GM19468 (cell line): Measurements from ENCODE around the gene PLEKHG7.
A peak's percentile ranks its signal among the peaks of the same experiment; 100 is the strongest.
"Not testable (repeated sequence)": the region's sequence is repeated elsewhere in the genome, so short reads cannot be mapped to it uniquely, and the experiment has no call there.

ENCODE experiments used
- ATAC-seq: cut with Tn5 transposase; IDR thresholded peaks from one replicate; pipeline ENCODE4 v1.9.1; 2021; ENCODE audit warnings: mild to moderate bottlenecking, moderate library complexity, moderate number of reproducible peaks; ENCODE audit not compliant: unreplicated experiment; ENCODE audit errors: extremely low read depth

The PLEKHG7 gene

DNA sequence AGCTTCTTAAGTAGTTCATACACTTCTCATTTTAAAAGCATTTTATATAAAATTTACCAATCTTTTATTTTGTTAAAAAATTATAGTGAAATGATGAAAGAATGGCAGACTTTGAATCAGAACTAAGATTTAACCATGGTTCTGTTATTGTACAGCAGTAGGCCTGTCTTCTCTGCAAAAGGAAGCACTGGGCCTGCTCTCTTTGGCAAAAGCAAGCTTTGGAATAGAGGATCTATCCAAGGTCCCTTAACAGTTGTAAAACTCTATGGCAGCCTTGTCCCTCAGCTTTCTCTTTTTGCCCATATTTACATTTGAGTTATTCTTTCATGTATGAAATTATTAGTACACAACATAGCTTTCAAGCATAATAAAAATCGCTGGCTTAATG is 82.8 kb downstream of the PLEKHG7 start:
- no peak for ATAC-seq

DNA sequence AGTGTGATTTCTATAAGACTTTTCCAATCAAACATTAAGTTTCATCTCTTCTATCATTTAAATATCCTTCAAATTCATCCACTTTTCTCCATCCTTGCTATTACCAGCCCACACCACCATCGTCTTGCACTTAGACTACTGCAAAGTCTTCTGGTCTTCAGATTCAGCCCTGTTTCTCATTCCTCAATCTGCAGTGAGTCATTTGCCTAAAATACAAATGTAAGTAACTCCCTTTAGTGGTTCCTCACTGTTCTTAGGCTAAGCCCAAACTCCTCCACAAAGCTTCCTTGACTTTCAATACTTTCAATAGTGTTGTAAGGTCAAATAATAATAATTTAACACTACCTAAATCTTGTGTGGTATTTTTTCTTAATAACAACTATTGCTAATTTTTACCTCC is 83.3 kb downstream of the PLEKHG7 start:
- ATAC-seq: no peak

DNA sequence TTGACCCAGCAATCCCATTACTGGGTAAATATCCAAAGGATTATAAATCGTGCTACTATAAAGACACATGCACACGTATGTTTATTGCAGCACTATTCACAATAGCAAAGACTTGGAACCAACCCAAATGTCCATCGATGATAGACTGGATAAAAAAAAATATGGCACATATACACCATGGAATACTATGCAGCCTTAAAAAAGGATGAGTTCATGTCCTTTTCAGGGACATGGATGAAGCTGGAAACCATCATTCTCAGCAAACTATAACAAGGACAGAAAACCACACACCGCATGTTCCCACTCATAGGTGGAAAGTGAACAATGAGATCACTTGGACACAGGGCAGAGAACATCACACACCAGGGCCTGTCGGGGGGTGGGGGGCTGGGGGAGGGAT is 91.6 kb downstream of the PLEKHG7 start:
- not testable (repeated sequence) for ATAC-seq

DNA sequence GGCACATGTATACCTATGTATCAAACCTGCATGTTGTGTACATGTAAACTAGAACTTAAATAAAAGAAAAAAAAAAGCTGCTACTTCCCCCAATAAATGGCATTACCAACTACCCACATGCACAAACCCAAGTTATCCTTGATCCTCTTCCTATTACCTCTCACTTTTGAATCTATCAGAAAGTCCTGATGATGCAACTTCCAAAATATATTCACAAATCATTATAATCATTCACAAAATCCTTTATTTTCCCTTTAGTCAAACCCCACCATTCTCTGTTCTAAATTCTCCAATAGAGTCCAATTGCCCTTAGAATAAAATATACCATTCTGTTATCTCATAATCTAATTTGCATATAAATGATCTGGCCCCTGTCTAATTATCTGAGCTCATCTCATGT is 92.0 kb downstream of the PLEKHG7 start:
- no peak for ATAC-seq

DNA sequence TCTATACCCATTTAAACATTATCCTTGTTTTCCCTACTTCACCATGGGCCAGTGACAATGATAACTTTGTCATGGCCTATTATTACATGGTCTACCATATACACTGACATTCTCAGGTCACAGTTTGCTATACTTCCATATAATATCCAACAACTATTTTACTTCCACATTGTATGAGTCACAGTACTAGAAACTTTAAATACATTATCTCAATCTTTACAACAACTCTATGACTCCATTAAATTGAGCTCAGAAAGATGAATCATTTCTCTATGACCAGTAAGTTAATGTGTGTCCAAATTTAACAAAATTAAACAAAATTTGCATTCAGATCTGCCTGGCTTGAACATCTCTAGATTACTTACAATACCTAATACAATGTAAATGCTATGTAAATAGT is 93.9 kb downstream of the PLEKHG7 start:
- no peak for ATAC-seq

DNA sequence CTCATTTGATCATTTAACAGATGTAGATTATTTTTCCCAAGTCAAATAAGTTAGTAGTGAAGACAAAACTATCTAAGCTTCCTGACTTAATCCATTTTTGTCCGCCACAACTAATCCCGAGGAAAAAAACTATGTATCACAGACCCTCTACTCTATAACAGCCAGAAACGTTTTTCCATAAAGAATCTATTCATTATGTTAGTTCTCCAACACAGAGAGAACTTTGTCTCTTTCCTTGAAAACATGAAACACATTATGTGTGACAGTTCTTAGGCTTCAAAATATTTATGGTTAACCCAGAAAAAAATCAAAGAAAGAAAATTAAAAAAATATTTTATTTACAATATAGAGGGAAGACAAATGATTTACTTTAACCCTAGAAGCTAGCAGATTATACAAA is 100.1 kb downstream of the PLEKHG7 start:
- ATAC-seq: no peak

DNA sequence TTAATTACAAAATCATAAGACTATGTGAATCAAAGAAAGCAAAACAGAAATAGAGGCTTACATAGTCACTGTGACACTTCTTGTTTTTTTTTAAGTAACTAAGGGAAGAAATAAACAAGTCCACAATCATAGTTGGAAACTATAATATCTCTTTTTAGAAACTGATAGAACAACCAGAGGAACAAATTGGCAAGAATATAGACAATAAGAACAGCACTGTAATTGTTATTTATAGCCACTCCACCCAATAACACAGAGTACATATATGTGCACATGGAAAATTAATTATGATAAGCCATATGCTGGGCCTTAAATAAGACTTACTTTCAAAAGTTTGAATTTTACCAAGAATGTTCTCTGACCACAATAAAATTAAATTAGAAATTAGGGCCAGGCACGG is 101.1 kb downstream of the PLEKHG7 start:
- no peak for ATAC-seq

DNA sequence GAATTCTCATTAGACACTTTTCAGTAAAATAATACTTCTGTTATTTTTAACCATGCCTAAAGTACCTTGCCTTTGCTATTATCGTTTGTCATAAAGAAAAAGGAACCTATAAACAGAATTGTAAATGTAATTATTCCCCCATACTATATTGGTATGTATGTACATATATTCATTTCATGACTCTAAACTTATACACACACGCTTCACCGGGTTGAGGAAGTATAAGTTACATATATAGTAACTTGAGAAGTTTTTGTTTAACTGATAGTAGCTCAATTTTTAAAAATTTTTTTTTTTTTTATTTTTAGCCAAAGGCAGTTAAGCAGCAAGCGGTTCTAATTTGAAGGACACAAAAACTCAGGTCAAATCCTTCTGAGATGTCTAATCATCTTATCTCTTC is 107.6 kb downstream of the PLEKHG7 start:
- ATAC-seq: peak; percentile 38

DNA sequence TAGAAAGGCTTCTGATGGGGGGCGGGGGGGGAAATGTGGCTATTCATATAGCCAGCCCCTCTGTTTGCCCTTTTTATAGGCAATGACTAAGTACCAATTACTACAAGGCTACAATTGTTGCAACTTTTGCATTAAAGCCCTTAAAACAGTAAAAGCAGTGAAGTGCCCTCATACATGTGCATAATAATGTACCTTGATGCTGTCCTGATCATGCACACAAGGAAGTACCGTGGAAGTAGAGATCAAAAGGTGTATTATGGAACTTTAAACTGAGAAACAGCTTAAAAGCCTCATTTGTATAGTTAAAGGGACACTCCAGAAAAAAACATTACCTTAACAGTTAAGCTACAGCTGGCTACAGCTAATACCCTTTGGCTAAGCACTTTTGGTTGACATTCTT is 111.8 kb downstream of the PLEKHG7 start:
- ATAC-seq: no peak

DNA sequence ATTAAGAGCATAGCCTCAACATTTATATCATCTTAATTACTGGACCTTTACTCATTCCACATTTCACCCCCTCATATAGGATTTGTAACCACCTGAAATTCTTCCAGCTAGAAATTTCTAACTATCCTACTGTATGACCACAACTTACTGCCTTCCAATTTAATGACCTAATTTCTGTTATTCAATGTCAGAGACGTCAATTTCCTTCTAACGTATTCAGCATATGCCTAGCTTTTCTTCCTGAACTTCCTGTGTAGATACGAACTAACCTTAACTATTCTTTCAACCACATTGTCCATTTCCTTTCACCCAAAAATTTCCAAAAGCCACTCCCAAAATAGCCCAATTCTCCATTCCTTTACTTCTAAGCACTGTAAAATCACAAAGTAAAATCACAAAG is 118.4 kb downstream of the PLEKHG7 start:
- ATAC-seq: no peak
